ENCODE results near the gene FILIP1.

- no peak for TF ChIP-seq ZNF274 (IDR thresholded peaks at IDR 0.05; ENCODE audit: low read depth, low read length)
- no peak for TF ChIP-seq YY1 (IDR thresholded peaks at IDR 0.05; ENCODE audit: insufficient read depth, insufficient read length)
These were observed 205.6 kb downstream of the FILIP1 start for GRCh38 chr6:75288023-75288422.
